SK-N-SH treated with all-trans-retinoic acid at 6 μM for 48 hours (cell line): ENCODE results near the gene PLPPR2.

Experiments
- ATAC-seq: fragments of 200-7000 bp; cut with Tn5 transposase; 3 replicates; pipeline ENCODE4 v1.9.1; 2020; ENCODE audit warnings: mild to moderate bottlenecking, moderate library complexity
- ARNTL ChIP-seq: fragments of 450-650 bp; formaldehyde crosslinking; IDR thresholded peaks from 2 replicates; pipeline ENCODE4 v1.5.0; 2020; ENCODE audit warnings: low read depth, mild to moderate bottlenecking, moderate library complexity, borderline replicate concordance
- BACH2 ChIP-seq: fragments of 250-450 bp; sonication (Bioruptor Pico); IDR thresholded peaks from 2 replicates; pipeline ENCODE4 v1.9.0; 2021; ENCODE audit warnings: mild to moderate bottlenecking, borderline replicate concordance
- CREB5 ChIP-seq: fragments of 250-450 bp; sonication (Bioruptor Pico); IDR thresholded peaks from 2 replicates; pipeline ENCODE4 v1.5.1; 2020; ENCODE audit warnings: low read depth, mild to moderate bottlenecking, moderate library complexity
- CSDC2 ChIP-seq: fragments of 250-450 bp; sonication (Bioruptor Pico); IDR thresholded peaks from 2 replicates; pipeline ENCODE4 v1.5.0; 2020; ENCODE audit warnings: mild to moderate bottlenecking, moderate library complexity
- CSRNP3 ChIP-seq: fragments of 250-450 bp; sonication (Bioruptor Pico); IDR thresholded peaks from 2 replicates; pipeline ENCODE4 v1.5.1; 2021; ENCODE audit warnings: mild to moderate bottlenecking, moderate library complexity
- ESRRG ChIP-seq: fragments of 250-450 bp; sonication (Bioruptor Pico); IDR thresholded peaks from 2 replicates; pipeline ENCODE4 v1.6.1; 2021; ENCODE audit warnings: mild to moderate bottlenecking
- GLIS3 ChIP-seq: fragments of 250-450 bp; sonication (Bioruptor Pico); IDR thresholded peaks from 2 replicates; pipeline ENCODE4 v1.5.0; 2020; ENCODE audit warnings: mild to moderate bottlenecking, moderate library complexity
- ISL1 ChIP-seq: fragments of 250-450 bp; sonication (Bioruptor Pico); IDR thresholded peaks from 2 replicates; pipeline ENCODE4 v2.1.2; 2022; ENCODE audit warnings: mild to moderate bottlenecking, moderate library complexity
- OSR1 ChIP-seq: fragments of 250-450 bp; sonication (Bioruptor Pico); IDR thresholded peaks from 2 replicates; pipeline ENCODE4 v1.8.0; 2022; ENCODE audit warnings: moderate library complexity, mild to moderate bottlenecking, inconsistent platforms
- PATZ1 ChIP-seq: fragments of 250-450 bp; sonication (Bioruptor Pico); IDR thresholded peaks from 2 replicates; pipeline ENCODE4 v1.8.0; 2020; ENCODE audit warnings: mild to moderate bottlenecking, moderate library complexity, borderline replicate concordance
- POU6F1 ChIP-seq: fragments of 250-450 bp; sonication (Bioruptor Pico); IDR thresholded peaks from 2 replicates; pipeline ENCODE4 v1.8.0; 2021; ENCODE audit warnings: low read depth, mild to moderate bottlenecking, moderate library complexity, borderline replicate concordance
- PPARA ChIP-seq: fragments of 250-450 bp; sonication (Bioruptor Pico); IDR thresholded peaks from 2 replicates; pipeline ENCODE4 v1.5.0; 2020; ENCODE audit warnings: mild to moderate bottlenecking, borderline replicate concordance
- RARB ChIP-seq: fragments of 250-450 bp; sonication (Bioruptor Pico); IDR thresholded peaks from 2 replicates; pipeline ENCODE4 v1.8.0; 2021; ENCODE audit warnings: mild to moderate bottlenecking, moderate library complexity
- SNAI2 ChIP-seq: fragments of 250-450 bp; sonication (Bioruptor Pico); IDR thresholded peaks from 2 replicates; pipeline ENCODE4 v1.5.0; 2020; ENCODE audit warnings: mild to moderate bottlenecking, moderate library complexity
- TCF4 ChIP-seq: fragments of 250-450 bp; sonication (Bioruptor Pico); IDR thresholded peaks from 2 replicates; pipeline ENCODE4 v1.8.0; 2021; ENCODE audit warnings: mild to moderate bottlenecking, moderate library complexity, borderline replicate concordance
- TOX ChIP-seq: fragments of 250-450 bp; sonication (Bioruptor Pico); IDR thresholded peaks from 2 replicates; pipeline ENCODE4 v1.8.0; 2021; ENCODE audit warnings: mild to moderate bottlenecking, moderate library complexity, borderline replicate concordance
- TSHZ2 ChIP-seq: fragments of 250-450 bp; sonication (Bioruptor Pico); IDR thresholded peaks from 2 replicates; pipeline ENCODE4 v1.5.0; 2020; ENCODE audit warnings: mild to moderate bottlenecking, moderate library complexity
- ZFP3 ChIP-seq: fragments of 250-450 bp; sonication (Bioruptor Pico); IDR thresholded peaks from 2 replicates; pipeline ENCODE4 v1.5.0; 2020; ENCODE audit warnings: mild to moderate bottlenecking, moderate library complexity
- ZFP30 ChIP-seq: fragments of 450-650 bp; formaldehyde crosslinking; IDR thresholded peaks from 2 replicates; pipeline ENCODE4 v1.5.0; 2022; ENCODE audit warnings: mild to moderate bottlenecking, moderate library complexity
- ZNF565 ChIP-seq: fragments of 450-650 bp; formaldehyde crosslinking; conservative IDR thresholded peaks from 2 replicates; pipeline ENCODE4 v1.5.0; 2020; ENCODE audit warnings: low read depth, mild to moderate bottlenecking, moderate library complexity
- ZNF70 ChIP-seq: fragments of 450-650 bp; formaldehyde crosslinking; IDR thresholded peaks from 2 replicates; pipeline ENCODE4 v1.5.0; 2020; ENCODE audit warnings: mild to moderate bottlenecking, moderate library complexity
- ZNF8 ChIP-seq: fragments of 450-650 bp; formaldehyde crosslinking; IDR thresholded peaks from 2 replicates; pipeline ENCODE4 v1.5.0; 2020; ENCODE audit warnings: mild to moderate bottlenecking, moderate library complexity

PLPPR2 gene

GRCh38 chr19:11373166-11373884, 18.1 kb downstream of the PLPPR2 start:
- no peak for ATAC-seq
- TF ChIP-seq ARNTL (no peak), ZFP30 (no peak), ESRRG (CRISPR knock-in tag) (no peak), ISL1 (CRISPR knock-in tag) (no peak), PATZ1 (CRISPR knock-in tag) (no peak), TSHZ2 (CRISPR knock-in tag) (no peak), TCF4 (CRISPR knock-in tag) (no peak), ZFP3 (no peak), TOX (no peak), RARB (CRISPR knock-in tag) (no peak), SNAI2 (CRISPR knock-in tag) (no peak), ZNF70 (CRISPR knock-in tag) (no peak), CSRNP3 (CRISPR knock-in tag) (no peak), GLIS3 (no peak), ZNF8 (CRISPR knock-in tag) (no peak), OSR1 (CRISPR knock-in tag) (no peak), CREB5 (CRISPR knock-in tag) (no peak), CSDC2 (CRISPR knock-in tag) (no peak), PPARA (CRISPR knock-in tag) (no peak)

GRCh38 chr19:11373885-11374432, 18.7 kb downstream of the PLPPR2 start:
- ATAC-seq, result no peak
- TF ChIP-seq TOX (no peak), OSR1 (CRISPR knock-in tag) (no peak), PPARA (CRISPR knock-in tag) (no peak), ZNF70 (CRISPR knock-in tag) (no peak), TCF4 (CRISPR knock-in tag) (no peak), CSRNP3 (CRISPR knock-in tag) (peak; percentile 70; the same call in 1 of the 2 replicates), POU6F1 (CRISPR knock-in tag) (peak; percentile 77; the same call in 1 of the 2 replicates), ZFP30 (no peak), BACH2 (CRISPR knock-in tag) (no peak), CSDC2 (CRISPR knock-in tag) (no peak), CREB5 (CRISPR knock-in tag) (peak; percentile 71), GLIS3 (no peak; the same call in 1 of the 2 replicates), ZNF8 (CRISPR knock-in tag) (no peak), ZFP3 (no peak), ZNF565 (CRISPR knock-in tag) (no peak), ARNTL (no peak), ESRRG (CRISPR knock-in tag) (no peak), SNAI2 (CRISPR knock-in tag) (no peak), RARB (CRISPR knock-in tag) (no peak), TSHZ2 (CRISPR knock-in tag) (no peak)
